Measurements from ENCODE around the gene CHD6.

The CHD6 gene

GRCh38 chr20:41618807-41619311, 682 bp upstream of the CHD6 start:
- ChIA-PET POLR2A (interaction anchor here (0.5 to 1.2 kb wide), 9 partner anchors 11 to 545 kb away, joined by 3 to 9 read pairs (median 3); no protein-coding TSS in a partner anchor), CTCF (interaction anchor here (0.6 to 0.7 kb wide), 2 partner anchors 43 to 302 kb away, joined by 3 to 4 read pairs; no protein-coding TSS in a partner anchor)
- H3K4me3 ChIP-seq (ENCODE audit: low read depth, low read length), result peak overlapping the region; percentile 67
- H3K27ac ChIP-seq (ENCODE audit: extremely low read depth, low read depth, low read length), result peak overlapping the region; percentile 20; the same call in 1 of the 2 replicates
- no peaks in the 10 kb centered on the region for H3K36me3 ChIP-seq (ENCODE audit: control insufficient read depth in 2 of 2, insufficient read depth in 1 of 2, low read length in 2 of 2)
- peaks cover 18% of the 10 kb centered on the region for H3K4me1 ChIP-seq (ENCODE audit: control insufficient read depth, insufficient read depth, low read length)
- no peaks in the 10 kb centered on the region for H3K9me3 ChIP-seq (ENCODE audit: control insufficient read depth, insufficient read depth, low read depth, low read length)
- TF ChIP-seq AEBP2 (tag by site-specific recombination; IDR thresholded peaks at IDR 0.05; ENCODE audit: borderline replicate concordance), result no peak
- peak; percentile 65; the same call in 1 of the 2 replicates for TF ChIP-seq ZBTB20 (tag by site-specific recombination; IDR thresholded peaks at IDR 0.05)
- no peak for TF ChIP-seq ZNF624 (tag by site-specific recombination; IDR thresholded peaks at IDR 0.05)
- TF ChIP-seq ZNF175 (tag by site-specific recombination; IDR thresholded peaks at IDR 0.05), result no peak
- no peak for TF ChIP-seq ATF2 (tag by site-specific recombination; IDR thresholded peaks at IDR 0.05; ENCODE audit: low read depth)
- TF ChIP-seq ZNF155 (tag by site-specific recombination; IDR thresholded peaks at IDR 0.05), result no peak
- TF ChIP-seq OSR2 (tag by site-specific recombination; IDR thresholded peaks at IDR 0.05), result no peak
- TF ChIP-seq ZNF174 (tag by site-specific recombination; IDR thresholded peaks at IDR 0.05), result no peak
- TF ChIP-seq ZNF37A (tag by site-specific recombination; IDR thresholded peaks at IDR 0.05), result no peak
- no peak for TF ChIP-seq ZNF585B (tag by site-specific recombination; IDR thresholded peaks at IDR 0.05)
- no peak for TF ChIP-seq ZNF837 (tag by site-specific recombination; IDR thresholded peaks at IDR 0.05)
- no peak for TF ChIP-seq ZNF610 (tag by site-specific recombination; IDR thresholded peaks at IDR 0.05; ENCODE audit: borderline replicate concordance)
- TF ChIP-seq ZNF398 (tag by site-specific recombination; IDR thresholded peaks at IDR 0.05), result no peak
- 0 out of 2 replicates have a peak, but pooled peaks have one; percentile 33 for TF ChIP-seq ZBTB10 (tag by site-specific recombination; IDR thresholded peaks at IDR 0.05)
- no peak for TF ChIP-seq GLI2 (tag by site-specific recombination; IDR thresholded peaks at IDR 0.05; ENCODE audit: borderline replicate concordance, low read depth)
- TF ChIP-seq ZNF658 (tag by site-specific recombination; IDR thresholded peaks at IDR 0.05), result no peak
- no peak for TF ChIP-seq ZNF670 (tag by site-specific recombination; IDR thresholded peaks at IDR 0.05; ENCODE audit: low read depth)
- peak; percentile 49; the same call in 1 of the 2 replicates for TF ChIP-seq GLIS1 (tag by site-specific recombination; IDR thresholded peaks at IDR 0.05)
- no peak for TF ChIP-seq ZNF488 (tag by site-specific recombination; IDR thresholded peaks at IDR 0.05)
- TF ChIP-seq ZBTB17 (tag by site-specific recombination; IDR thresholded peaks at IDR 0.05), result no peak
- no peak for TF ChIP-seq BCL11A (tag by site-specific recombination; IDR thresholded peaks at IDR 0.05; ENCODE audit: low read depth)
- no peak for TF ChIP-seq ZNF707 (tag by site-specific recombination; IDR thresholded peaks at IDR 0.05)
- TF ChIP-seq TSHZ1 (tag by site-specific recombination; IDR thresholded peaks at IDR 0.05; ENCODE audit: borderline replicate concordance), result no peak
- no peak for TF ChIP-seq ZNF626 (tag by site-specific recombination; IDR thresholded peaks at IDR 0.05)
- no peak for TF ChIP-seq ZNF366 (tag by site-specific recombination; conservative IDR thresholded peaks at IDR 0.05)
- TF ChIP-seq TRIM28 (IDR thresholded peaks at IDR 0.05; ENCODE audit: borderline replicate concordance, low read length), result no peak
- TF ChIP-seq SETDB1 (IDR thresholded peaks at IDR 0.05; ENCODE audit: insufficient read length, low read length), result no peak
